HG03571 (cell line): Measurements from ENCODE around the gene FOXL2NB.

Experiments
- ATAC-seq: cut with Tn5 transposase; IDR thresholded peaks from one replicate; pipeline ENCODE4 v1.9.1; 2021; ENCODE audit not compliant: unreplicated experiment

FOXL2NB gene

DNA sequence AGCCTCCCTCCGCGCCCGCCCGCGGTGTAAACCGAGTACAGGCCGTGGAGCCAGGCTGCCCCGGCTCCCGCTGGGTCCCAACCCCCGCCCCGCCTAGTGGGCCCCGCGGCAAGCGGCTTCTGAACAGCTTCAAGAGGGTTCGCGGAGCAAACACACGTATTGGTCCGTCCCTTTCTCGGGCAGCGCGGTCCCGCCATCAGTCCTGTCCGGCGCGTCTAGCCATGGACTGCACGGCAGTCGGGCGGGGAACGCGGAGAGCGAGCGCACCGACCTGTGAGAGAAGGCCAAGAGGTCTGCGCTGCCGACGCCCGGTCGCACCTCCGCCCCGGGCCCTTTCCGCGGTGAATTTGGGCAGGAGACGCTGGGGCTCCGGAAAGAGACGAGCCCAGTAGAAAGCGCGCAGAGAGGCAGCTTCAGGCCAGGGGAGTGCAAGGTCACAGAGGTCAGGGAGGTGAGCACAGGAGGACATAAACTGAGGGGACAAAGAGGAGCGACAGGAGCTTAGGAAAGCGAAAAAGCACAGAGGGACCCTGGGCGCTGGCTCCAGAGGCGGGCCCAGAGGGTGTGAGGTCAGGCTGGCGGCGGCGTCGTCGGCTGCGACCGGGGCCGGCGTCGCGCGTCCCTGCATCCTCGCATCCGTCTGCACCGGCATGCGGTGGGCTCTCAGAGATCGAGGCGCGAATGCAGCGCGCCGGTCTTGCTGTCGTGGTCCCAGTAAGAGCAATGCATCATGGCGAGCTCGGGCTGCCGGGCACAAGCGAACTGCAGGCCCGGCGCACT lies 1.9 kb upstream of the FOXL2NB start:
- no peak for ATAC-seq

DNA sequence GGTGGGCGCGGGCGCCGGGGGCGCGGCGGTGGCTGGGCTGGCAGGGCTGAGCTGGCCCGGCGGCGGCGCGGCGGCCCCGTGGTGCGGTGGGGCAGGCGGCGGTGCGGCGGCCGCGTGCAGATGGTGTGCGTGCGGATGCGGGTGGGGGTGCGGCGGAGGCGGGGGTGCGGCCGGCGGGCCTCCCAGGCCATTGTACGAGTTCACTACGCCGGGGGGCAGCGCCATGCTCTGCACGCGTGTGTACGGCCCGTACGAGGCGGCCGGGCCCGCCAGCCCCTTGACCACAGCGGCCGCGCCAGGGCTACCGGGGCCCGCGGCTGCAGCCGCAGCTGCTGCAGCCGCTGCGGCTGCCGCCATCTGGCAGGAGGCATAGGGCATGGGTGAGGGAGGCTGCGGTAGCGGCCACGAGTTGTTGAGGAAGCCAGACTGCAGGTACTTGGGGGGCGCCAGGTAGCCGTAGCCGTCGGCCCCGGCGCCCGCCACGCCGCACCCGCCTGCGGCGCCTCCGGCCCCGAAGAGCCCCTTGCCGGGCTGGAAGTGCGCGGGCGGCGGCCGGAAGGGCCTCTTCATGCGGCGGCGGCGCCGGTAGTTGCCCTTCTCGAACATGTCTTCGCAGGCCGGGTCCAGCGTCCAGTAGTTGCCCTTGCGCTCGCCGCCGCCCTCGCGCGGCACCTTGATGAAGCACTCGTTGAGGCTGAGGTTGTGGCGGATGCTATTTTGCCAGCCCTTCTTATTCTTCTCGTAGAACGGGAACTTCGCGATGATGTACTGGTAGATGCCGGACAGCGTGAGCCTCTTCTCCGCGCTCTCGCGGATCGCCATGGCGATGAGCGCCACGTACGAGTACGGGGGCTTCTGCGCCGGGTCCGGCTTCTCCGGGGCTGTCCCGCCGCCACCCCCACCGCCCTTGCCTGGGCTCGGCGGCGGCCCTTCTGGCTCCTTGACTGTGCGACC lies 1.0 kb upstream of the FOXL2NB start:
- ATAC-seq, result no peak

DNA sequence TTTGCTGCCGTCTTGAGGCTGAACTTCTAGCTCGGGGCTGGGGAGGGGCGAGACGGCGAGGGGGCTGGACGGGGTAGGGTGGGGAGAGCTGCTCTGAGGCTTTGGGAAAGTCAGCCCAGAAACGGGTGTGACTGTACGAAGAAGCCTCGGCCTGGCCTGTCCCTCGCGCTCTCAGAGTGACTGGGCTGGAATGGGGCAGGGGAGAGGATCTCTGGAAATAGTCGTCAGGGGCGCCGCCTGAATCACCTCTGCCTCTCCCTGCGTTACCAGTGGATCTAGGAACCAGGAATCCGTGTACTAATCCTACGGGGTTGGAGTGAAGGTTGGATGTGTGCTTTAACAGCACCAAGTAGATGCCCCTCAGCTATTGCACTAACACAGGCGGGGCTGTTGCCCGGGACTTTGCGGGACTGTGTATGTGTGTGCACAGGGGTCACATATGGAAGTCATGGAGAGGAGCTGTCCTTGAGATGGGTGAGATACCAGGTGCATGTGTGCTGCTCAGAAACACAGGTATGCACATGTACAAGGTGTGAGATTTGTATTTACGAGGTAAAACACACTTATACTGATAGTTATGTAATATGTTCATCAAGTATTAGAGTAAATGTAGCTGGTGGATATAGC lies 591 bp downstream of the FOXL2NB start:
- ATAC-seq, result no peak

DNA sequence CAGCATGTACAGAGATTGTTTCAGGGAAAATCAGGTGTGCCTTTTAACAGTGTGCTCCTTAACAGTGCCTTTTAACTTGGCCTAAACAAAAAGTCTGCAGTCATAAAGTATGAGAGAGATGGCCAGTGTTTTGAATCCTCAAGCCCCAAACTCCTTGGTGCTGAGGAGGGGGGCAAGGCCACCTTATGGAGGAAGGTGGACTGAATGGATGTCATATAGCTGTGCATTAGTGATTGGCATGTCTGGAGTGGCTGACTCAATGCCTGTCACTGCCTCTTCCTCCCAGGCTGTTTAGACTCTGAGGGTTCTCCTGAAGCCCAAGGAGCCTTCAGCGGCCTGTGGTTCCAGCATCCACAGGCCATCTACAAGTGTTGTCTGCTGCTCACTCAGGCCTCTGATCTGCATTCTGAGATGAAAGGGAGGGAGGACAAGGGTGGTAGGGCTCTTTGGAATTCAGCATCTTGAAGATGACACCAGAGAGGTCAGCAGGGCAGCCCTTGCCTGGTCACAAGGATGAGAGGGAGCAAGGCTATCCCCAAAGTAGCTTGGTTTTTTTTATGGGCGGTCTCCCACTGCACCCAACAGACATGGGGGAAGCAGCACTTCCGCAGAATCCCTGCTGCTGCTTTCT lies 1.5 kb downstream of the FOXL2NB start:
- ATAC-seq, result no peak

DNA sequence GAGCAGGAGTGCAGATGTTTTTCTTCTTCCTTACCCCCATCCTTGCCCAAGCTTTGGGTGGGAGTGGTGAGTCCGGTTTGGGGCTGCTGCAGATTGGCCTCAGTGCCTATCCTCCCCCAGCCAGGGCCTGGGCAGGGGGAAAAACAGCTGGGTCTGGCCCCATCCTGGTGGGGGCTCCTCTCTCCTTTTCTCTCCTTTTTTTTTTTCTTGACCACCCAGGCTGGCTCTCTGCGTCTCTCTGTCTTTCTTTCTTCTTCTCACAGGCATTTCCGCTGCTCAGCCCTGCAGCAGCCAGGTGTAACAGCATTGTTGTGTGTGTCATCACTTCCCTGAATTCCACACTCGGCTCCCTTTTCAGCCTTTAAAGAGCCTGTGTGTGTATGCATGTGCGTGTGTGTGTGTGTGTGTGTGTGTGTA lies 2.0 kb downstream of the FOXL2NB start:
- no peak for ATAC-seq

DNA sequence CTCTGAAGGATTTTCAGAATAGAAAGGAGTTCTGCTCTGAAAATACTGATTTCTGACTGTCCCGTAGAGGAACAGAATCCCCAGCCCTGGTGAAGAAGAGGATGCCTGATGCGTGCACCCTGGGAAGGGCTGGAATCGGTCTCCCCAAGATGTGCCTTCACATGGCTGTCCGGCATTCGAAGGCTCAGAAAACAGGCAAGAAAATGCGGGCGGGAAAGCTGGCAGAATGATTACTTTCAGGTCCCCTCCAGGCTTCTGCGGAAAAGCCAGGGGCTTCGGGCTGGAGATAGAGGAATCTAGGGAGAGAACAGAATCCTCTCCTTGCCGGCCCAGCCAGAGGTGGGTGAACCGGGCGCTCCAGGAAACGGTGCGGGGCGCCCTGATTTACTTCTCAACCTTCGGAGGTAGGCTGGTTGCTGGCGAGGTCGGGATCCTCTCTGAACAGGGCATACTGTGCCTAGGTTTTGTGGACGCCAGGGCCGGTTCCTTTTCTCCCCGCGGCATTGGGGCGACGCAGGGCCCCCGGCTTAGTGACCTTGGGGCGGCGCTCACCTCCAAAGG lies 2.5 kb downstream of the FOXL2NB start:
- ATAC-seq, result no peak

DNA sequence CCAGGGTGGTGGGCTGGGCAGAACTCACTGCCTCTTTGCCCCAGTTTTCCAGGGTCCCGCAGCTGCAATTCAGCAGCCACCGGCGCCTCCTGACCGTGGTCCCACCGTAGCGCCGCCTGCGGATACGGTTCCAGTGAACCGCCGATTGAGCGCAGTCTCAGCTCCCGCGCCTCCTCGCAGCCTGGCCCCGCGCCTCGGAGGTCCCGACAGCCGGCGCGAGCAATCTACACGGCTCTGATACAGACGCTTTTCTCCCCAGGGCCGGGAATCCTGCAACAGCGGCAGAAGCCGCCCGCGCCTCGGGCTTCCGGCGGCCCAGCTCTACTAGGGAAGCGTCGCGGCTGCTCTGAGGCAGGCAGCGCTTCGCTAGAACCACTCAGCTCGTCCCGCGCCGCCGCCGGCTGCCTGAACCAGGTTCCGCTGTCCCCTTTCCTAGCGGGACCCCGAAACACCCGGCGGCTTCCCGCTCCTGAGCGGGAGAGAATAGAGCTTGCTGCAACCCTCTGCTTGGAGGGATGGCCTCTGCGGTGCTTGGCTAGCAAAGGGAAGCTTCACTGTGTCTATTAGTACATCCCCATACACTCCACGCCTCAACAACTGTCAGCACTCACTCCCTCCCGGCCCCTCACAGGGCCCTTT lies 3.1 kb downstream of the FOXL2NB start:
- ATAC-seq, result no peak

DNA sequence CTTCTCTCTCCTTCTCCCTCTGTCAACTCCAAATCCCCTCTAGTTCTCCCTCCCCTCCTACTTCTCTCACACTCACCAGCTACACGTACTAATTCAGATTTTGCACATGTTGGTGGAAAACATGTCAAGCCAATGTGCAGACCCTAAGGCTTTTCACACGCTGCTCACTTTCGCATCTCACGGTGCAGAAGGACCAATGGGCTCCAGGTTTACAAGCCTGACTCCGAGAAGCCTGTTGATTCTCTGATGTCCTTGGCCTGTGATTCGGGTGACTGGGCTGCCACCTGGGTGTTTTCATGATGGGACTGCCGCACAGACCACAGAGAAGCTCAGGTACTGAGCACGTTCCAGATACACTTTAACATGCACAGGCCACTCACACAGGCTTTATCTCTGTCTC lies 3.7 kb downstream of the FOXL2NB start:
- ATAC-seq, result no peak

DNA sequence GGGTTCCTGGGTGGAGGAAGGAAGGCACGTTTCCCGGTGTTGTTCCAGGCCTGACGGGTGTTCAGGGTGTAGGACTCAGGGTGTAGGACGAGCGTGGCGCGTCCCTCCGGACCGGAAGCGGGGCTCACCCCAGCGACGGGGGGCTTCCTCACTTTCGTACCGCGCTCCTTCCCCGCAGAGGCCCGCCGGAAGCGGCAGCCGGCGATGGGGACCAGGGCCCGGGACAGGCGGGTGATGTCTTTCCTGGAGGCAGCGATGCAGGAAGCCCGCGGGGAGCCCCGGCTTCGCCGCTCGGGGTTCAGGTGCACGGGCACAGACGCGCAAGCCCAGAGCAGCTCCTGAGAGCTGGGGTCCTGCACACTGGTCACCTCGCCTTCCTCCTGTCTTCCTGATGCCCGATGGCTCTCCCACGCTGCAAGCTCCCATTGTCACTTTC lies 13.4 kb downstream of the FOXL2NB start:
- ATAC-seq, result no peak

DNA sequence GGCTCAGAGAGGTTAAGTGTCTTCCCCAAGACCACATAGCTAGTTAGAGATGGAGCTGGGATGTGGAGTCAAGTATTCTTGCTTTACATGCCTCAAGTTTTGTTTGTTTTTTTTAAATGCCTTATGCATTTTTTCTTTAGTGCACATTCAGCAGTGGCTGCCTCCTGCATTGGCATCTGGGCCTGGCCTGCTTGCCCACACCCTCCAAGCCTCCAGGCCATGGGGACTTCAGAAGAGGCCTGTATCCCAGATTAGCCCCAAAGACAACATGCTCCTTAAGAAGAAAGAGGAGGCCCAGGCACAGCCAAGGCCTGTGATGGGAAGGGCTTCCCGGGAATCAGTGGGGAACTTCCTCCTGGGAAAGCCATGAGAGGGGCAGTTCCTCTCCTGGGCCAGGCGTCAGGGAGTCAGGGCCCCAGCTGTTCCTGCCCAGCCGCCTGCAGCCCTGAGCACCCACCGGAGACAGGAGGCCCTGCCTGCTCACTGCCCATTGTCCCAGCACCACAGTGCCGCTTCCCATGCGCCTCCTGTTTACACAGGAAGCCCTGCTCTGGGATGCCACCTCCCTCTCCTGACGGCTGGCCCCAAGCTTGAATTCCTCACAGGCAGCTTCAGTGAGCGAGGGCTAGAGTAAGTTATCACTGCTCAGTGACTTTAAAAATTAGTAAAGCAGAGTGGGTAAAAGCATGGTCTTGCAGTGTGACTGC lies 16.0 kb downstream of the FOXL2NB start:
- ATAC-seq, result no peak

DNA sequence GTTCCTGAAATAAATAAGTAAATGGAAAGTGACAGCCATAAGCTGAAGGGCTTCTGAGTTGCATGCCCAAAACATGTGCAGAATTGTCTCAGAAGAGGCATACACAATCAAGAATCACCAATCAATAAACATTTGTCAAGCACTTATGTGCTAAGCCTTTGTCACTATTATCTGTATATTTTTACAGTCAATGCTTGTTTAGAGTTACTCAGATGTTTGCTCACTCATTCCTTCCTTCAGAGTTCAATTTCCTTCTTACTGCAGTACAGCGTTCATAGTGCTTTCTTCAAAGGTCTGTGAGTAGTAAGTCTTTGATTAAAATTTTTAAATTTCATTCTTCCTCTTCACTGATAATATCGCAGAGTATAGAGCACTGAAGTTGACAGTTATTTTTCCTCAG lies 17.2 kb downstream of the FOXL2NB start:
- ATAC-seq, result no peak

DNA sequence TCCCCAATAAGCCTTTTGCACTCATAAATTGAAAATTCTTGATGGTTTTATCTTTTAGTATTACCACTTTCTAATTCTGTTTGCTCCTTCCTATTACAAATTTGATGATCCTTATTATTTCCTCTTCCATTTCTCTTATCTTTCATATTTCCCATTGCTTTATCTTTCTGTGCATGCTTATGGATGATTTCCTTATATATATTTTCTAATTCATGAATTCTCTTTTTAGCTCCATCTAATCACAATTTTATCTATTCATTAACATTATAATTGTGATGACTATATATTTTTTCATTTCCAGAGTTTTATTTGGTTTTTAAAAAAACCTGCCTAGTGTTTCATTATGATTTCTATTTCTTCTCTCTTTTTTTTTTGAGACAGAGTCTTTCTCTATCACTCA lies 17.9 kb downstream of the FOXL2NB start:
- ATAC-seq, result no peak

DNA sequence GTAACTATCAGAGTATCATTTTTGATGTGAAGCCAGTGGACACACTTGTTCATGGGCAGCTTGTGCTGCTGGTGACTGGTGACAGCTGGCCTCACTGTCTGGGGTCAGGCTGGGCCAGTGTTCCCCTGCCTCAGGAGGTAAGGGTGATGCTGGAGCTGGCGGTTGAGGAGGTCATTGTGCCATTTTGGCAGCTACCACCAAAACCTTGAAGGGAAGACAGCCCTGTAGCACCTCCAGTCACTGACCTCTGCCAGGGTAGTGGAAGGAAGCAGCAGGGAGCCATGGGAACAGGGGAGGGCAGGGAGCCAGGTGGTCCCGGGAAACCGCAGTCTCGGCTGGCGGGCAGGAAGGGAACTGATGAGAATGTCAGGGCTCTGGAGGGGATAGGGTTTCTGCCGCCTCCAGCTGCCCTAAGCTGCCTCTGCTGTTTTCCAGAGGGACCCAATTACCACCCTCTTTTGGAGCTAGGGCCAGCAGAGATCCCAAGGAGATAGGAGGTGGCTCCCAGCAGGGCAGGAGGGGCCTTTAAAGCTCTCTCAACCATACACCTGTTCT lies 24.8 kb downstream of the FOXL2NB start:
- no peak for ATAC-seq

DNA sequence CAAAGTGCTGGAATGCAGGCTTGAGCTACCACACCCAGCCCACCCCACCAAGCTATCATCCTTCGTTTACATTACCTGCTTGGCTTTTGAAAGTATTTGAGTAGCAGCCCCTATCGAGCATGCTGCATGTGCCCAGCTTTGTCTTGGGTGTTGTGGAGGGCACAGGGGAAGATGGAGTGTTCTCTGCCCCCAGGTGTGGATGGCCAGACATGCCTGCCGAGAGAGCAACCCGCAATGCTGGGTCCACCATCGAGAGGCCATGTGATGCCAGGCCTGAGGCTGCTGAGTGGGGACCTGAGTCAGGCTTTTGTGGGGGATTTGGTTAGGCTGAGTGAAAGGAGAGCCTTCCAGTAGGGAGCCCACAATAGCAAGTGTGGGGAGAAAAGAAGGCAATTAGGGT lies 25.9 kb downstream of the FOXL2NB start:
- no peak for ATAC-seq

DNA sequence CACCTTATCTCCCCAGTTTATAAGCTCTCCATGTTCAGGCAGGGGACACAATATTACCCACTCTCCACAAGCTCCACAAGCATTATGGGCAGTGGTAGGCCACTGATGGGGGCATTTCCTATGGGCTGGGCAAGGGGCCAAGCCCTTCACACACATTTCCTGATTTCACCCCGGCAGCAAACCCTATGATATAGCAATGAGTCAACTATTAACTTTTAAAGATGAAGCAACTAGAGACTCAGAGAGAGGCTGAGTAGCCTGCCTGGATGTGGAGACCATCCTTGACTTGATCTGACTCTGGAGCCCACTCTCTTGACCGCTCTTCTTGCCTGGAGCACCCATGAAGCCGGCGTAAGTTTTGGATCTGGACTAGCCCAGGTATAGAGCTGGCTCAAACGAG lies 27.4 kb downstream of the FOXL2NB start:
- no peak for ATAC-seq

DNA sequence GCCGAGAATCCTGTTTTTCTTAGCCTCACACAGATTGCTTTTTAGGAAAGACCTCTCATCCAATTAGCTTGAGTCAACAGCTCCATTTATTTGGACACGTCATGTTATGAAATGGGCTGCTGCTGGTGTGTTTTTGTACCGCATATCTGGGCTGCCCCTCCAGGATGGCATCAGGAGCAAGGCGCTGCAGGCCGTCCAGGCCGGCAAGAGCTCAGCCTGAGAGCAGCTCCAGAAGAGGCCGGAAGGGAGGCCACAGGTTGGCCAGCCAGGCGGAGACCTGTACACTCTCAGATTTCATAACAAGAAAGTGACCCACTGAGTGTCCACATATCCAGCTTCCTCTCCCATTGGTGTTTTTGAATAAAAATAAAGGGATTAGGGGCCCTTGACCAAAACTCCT lies 28.3 kb downstream of the FOXL2NB start:
- ATAC-seq, result no peak

DNA sequence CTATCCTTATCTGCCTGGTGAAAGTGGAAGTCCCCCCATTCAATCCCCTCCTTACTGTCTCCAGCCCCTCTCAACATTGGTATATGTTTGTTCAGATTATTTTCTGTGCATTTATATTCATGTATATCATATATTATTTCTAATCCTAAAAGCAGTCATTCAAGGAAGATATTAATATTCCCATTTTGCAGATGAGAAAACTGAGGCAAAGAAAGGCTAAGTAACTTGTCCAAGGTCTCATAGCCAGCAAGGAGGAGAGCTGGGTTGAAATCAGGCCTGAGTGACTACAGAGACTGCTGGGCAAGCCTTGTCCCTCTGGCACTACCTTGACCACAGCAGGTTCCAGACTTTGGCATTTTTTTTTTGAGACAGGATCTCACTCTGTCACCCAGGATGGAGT lies 29.0 kb downstream of the FOXL2NB start:
- ATAC-seq, result no peak

DNA sequence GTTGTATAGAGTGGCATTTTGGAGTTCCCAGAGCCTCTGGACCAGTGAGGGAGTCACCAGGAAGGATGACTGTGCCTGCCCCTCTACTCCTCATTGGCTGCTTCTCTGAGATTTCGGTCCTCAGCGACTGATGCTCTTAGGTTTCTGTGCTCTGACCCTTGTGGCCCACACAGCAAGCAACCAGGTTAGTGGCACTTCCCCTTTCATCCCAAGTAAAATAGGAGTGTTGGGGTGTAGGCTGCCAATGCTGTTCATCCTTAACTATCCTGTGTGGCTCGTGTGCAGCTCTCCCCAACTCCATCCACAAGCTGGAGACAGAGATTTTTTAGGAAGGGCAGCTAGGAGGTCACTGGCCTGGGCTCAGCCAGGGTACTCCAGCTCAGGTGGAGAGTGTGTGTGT lies 37.8 kb downstream of the FOXL2NB start:
- ATAC-seq, result no peak

DNA sequence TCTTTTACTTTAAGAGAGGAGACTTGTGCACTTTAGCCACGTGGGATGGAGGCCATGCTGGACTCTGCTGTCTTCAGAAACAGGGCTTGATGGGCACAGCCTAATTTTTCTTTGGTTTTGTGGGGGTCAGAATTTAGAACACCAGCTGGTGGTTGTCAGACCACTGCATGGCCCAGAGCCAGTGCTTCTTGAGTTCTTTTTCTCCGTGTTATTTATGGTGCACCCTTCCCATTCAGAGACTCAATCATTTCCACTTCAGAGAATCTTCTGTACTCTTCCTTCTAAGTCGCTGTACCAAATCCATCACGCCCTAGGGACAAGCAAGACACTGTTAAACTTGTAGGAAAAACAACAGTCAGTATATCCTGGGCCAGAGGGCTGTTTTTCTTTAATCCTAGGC lies 38.9 kb downstream of the FOXL2NB start:
- ATAC-seq, result no peak
